HG03354 (cell line): Measurements from ENCODE around the gene ZBTB8OS.
"Not testable (repeated sequence)": the region's sequence is repeated elsewhere in the genome, so short reads cannot be mapped to it uniquely, and the experiment has no call there.

Experiments
- ATAC-seq: cut with Tn5 transposase; IDR thresholded peaks from one replicate; pipeline ENCODE4 v1.9.1; 2021; ENCODE audit warnings: mild to moderate bottlenecking; ENCODE audit not compliant: unreplicated experiment, poor library complexity, severe bottlenecking

Gene ZBTB8OS

GRCh38 chr1:32650248-32650751, at the start of gene ZBTB8OS:
Gene ZBTB8OS, minus strand, starts transcription at chr1:32650550. Its CDS starts 21 bp downstream, at chr1:32650529.
- ATAC-seq = peak; percentile 70

GRCh38 chr1:32696996-32697395, 46.6 kb upstream of the ZBTB8OS start:
- ATAC-seq = not testable (repeated sequence)

- ATAC-seq = no peak
Observed at GRCh38 chr1:32696041-32696440, 45.7 kb upstream of the ZBTB8OS start.

DNA sequence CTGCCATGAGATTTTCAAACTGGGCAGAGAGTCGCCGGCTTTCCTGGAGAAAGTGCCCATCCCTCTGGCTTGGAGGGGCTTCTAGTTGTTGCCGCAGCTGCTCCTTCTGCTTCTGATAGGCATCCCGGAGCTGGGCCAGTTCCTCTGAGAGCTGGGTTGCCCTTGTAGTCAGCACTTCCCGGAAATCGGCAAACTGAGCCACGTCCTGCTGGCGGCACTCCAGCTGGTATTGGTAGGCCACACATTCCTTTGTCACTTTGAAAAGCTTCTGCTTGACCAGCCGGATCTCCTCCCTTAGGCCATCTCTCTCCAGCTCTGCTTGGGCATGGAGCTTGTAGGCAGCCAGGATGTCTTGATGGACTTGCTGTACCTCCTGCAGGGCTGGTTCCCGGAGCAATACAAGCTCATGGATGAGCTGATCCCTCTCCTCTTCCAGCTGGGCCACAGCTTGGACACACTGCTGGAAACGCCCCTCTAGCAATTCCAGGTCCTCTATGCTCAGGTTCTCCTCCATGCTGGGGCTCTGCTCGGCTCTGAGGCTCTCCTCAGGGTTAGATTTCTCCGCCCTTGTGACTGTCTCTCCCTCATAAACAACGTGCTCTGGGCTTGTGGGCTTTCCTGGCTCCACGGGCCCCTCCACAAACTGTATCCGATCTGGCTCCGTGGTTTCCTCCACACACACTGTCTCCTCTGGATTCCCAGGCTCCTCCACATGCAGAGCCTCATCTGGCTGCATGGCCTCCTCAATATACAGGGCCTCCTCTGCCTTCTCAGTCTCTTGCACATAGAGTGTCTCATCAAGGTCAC, 45.0 kb upstream of the ZBTB8OS start:
- ATAC-seq = no peak

DNA sequence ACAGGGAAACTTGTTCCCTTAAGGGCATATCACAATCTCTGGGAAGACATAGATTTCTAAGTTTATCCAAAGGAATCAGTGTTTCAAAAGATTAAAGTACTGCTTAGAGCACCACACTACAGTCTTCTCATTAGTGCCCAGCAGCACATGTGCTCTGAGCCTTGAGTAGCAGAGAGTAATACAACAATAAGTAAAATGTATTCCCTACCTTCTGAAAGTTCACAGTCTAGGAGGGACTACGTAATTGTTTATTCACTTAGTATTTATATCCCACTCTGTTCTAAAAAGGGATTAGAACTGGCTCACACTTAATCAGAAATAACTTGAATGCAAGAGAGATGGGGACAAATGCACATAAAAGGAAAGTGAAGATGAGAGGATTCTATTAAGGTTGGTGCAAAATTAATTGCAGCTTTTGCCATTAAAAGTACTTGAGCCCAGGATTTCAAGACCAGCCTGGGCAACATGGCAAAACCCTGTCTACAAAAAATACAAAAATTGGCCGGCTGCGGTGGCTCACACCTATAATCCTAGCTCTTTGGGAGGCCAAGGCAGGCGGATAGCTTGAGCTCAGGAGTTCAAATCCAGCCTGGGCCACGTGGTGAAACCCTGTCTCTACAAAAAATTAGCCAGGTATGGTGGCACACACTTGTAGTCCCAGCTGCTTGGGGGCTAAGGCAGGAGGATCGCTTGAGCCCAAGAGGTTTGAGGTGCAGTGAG, 43.3 kb upstream of the ZBTB8OS start:
- no peak for ATAC-seq

- no peak for ATAC-seq
Observed at GRCh38 chr1:32686387-32686786, 36.0 kb upstream of the ZBTB8OS start.

DNA sequence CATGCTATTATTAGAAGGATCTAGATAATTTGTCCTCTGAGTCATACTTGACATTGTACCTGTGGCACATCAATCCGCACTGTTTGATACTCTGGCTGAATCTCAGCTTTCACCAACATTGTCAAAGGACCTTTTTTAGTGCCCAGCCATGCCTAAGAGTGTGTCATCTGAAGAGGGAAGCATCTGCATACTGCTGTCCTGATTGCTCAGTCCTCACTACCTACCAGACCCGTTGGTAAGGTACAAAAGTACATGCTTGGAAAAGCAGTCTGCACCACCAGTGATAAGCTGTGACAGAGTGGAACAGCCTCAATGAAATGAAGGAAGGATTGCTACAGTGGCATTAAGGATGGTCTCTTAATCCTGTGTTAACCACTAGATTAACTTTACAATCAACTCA, 35.1 kb upstream of the ZBTB8OS start:
- no peak for ATAC-seq

- no peak for ATAC-seq
Observed at GRCh38 chr1:32684167-32684811, 33.9 kb upstream of the ZBTB8OS start.

DNA sequence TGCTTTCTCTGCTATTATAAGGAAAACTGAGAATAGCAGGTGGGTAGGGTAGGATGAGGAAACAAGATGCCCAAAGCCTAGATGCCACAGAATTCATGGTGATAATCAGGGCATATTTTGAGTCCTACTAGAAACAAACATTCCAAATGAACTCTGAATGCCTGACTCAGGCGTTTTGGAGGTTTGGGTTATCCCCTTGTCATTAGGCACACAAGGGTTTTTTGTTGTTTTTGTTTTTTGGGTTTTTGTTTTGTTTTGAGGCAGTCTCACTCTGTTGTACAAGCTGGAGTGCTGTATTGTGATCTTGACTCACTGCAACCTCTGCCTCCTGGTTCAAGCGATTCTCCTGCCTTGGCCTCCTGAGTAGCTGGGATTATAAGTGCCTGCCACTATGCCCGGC, 33.0 kb upstream of the ZBTB8OS start:
- no peak for ATAC-seq

GRCh38 chr1:32681999-32682398, 31.6 kb upstream of the ZBTB8OS start:
- no peak for ATAC-seq

DNA sequence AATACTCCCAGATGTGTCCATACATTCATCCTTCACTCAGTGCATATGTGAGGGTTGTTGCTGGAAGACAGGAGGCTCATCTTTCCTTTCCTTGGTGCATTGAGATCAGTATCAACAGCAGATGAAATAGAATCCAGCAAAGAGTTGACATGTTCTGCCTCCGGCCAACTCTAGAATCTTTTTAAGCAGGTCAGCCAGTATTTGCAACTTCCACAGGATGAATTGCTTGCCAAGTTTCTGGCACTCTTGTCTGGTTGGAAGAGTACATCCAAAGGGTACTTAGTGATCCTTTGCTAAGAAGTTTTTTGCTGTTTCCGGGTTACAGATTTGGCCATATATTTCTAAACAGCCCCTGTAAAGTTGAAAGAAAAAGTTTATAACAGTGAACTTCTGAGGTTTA, 31.2 kb upstream of the ZBTB8OS start:
- ATAC-seq = no peak

- ATAC-seq = no peak
Observed at GRCh38 chr1:32680642-32681041, 30.3 kb upstream of the ZBTB8OS start.

- not testable (repeated sequence) for ATAC-seq
Observed at GRCh38 chr1:32679993-32680392, 29.6 kb upstream of the ZBTB8OS start.

GRCh38 chr1:32676945-32677344, 26.6 kb upstream of the ZBTB8OS start:
- no peak for ATAC-seq

- ATAC-seq = not testable (repeated sequence)
Observed at GRCh38 chr1:32668716-32669115, 18.4 kb upstream of the ZBTB8OS start.

GRCh38 chr1:32666901-32667566, 16.7 kb upstream of the ZBTB8OS start:
- ATAC-seq = no peak

GRCh38 chr1:32665915-32666314, 15.6 kb upstream of the ZBTB8OS start:
- no peak for ATAC-seq

DNA sequence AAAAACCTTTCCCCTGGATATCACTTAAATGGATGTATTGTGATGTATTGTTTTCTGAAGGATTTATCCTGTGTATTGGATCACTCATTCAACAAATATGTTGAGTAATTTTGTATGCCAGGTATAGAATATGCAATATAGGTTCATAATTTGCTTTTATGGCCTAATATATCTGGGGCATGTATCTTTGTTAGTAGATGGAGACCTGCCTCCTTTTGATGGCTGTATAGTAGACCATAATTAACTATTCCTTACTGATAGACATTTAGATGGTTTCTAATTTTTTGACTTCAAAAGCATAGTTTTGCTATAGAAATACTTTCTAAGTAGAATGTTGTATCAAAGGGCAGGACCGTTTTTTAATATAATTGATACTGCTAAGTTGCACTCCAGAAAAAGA, 9.2 kb upstream of the ZBTB8OS start:
- no peak for ATAC-seq

DNA sequence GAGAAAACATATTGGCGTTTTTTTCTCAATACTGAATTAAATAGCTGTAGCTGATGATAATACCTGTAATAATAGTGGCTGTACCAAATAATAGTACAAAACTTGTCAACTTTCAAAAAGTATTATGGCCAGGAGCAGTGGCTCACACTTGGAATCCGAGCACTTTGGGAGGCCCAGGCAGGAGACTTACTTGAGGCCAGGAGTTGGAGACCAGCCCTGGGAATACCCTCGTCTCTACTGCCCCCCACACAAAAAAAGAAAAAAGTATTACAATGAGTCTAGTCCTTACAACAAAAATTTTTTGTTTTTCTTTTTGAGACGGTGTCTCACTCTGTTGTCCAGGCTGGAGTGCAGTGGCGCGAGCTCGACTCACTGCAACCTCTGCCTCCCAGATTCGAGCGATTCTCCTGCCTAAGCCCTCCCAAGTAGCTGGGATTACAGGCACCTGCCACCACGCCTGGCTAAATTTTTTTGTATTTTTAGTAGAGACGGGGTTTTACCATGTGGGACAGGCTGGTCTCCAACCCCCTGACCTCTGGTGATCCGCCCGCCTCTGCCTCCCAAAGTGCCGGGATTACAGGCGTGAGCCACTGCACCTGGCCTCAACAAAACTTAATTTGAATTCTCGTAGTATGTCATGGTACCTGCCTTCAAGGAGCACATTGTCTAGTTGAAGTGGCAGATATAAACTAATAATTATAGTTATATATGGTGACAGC, 2.1 kb upstream of the ZBTB8OS start:
- no peak for ATAC-seq
